ENCODE data around the gene DCLRE1B.

The DCLRE1B gene

DNA sequence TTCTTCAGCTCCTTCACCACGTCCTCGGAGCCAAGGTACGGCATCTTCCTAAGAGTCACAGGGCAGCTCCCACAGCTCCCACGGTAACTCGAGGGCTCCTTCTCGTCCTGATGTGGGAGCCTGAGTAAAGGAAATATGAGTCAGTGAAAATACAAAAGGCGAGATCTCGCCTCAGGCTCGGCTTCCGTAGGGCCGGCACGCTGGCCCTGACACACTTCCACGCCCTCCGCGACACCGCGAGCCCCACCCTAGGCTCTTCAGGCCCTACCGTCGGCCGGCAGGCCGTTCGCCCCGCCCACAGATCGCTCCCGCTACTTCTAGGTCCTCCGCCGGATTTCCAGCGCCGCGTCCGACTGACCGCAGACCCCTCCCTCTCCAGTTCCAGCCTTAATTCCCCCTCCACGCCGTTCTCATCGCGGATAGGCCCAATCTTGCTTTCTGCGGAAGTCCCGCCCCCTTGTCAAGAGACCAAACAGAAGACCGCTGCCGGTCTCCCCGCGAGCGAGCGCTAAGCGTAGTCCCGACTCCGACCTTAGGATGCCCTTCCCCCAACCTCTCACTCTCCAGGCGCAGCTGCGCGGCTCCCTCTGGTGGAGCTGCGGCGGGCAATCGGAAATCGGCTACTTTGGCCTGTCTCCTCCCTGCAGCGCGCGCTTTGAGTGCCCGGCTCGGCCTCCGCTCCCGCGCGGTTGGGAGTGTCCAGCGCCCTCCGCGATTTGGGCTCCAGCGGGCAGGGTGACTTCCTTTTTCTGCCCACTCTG is at the start of gene DCLRE1B, which contains the start of gene AP4B1:
Gene DCLRE1B (plus strand): TSS at position 653 of the 761 bp plus-strand sequence. CDS start 261 bp downstream, outside the sequence.
Gene AP4B1 (minus strand): TSS at position 126 of the 761 bp plus-strand sequence. CDS start 82 bp downstream, at position 44.
- DNase-seq (ENCODE audit: low read depth in 2 of 2) = peak; percentile 92 to 95

DNA sequence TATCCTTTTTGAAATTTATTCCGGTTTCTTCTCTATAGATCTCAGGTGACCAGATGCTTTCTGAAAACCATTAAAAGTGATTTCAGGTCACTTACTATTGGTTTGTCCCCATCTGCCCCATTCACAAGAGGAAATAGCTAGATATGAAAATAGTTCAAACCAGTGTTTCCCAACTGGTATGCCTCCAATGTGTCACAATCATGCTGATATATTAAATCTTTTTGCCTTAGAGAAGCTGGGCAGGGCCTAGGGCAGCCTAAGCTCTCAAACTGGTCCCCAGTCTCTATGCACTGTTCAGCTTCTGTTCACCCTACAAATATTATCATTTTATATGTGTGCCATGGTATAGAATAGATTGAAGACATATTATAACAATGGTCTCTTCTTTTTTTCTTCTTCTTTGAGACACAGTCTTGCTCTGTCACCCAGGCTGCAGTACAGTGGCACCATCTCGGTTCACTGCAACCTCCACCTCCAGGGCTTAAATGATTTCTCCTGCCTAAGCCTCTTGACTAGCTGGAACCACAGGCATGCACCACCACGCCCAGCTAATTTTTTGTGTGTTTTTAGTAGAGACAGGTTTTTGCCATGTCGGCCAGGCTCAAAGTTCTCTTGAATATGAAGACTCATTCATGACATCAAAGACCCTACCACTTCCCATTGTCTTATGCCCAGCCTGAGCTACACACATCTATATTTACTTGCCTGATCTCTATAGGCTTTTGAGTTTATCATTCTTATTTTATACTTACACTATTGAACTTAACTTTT is 49.3 kb upstream of the DCLRE1B start:
- no peak for DNase-seq (ENCODE audit: low read depth in 2 of 2)

DNA sequence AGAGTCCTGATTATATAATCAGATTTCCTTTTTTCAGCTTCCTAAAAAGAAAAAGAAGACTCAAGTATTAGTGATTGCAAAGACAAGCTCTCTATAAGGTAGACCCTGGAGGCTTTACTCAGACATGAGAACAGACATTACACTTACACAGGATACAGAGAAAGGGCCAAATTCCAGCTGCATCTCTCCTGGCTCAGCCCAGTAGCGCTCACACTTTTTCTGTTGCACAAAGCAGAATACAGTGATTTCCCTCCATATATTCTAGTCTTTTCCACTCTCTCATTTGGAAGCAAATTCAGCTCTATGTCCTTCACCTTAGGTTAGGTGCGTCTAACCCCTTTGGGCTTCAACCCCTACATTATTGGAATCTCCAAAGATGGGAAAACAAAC is 48.7 kb upstream of the DCLRE1B start:
- DNase-seq (ENCODE audit: low read depth in 2 of 2) = no peak

- no peak for DNase-seq (ENCODE audit: low read depth in 2 of 2)
These were observed 47.4 kb upstream of the DCLRE1B start for GRCh38 chr1:113857776-113858175.

GRCh38 chr1:113858418-113858817 is 46.7 kb upstream of the DCLRE1B start:
- no peak for DNase-seq (ENCODE audit: low read depth in 2 of 2)

DNA sequence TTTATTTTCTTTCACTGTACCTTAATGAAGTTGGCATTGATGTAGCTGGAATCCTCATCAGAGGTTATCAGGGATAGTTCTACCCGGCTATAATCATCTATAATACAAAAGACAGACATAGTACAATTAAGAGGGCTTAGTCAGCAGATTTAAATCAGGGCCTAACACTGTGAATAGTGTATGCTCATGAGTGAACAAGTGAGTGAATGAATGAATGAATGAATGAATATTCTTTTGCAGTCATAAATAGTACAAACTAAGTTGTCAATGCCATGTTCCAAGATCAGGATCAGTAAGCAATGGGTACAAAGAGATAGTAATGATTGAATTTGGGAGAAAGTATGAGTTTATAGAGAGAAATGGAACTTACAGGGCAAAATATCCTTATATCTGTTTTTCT is 46.1 kb upstream of the DCLRE1B start:
- no peak for DNase-seq (ENCODE audit: low read depth in 2 of 2)

DNA sequence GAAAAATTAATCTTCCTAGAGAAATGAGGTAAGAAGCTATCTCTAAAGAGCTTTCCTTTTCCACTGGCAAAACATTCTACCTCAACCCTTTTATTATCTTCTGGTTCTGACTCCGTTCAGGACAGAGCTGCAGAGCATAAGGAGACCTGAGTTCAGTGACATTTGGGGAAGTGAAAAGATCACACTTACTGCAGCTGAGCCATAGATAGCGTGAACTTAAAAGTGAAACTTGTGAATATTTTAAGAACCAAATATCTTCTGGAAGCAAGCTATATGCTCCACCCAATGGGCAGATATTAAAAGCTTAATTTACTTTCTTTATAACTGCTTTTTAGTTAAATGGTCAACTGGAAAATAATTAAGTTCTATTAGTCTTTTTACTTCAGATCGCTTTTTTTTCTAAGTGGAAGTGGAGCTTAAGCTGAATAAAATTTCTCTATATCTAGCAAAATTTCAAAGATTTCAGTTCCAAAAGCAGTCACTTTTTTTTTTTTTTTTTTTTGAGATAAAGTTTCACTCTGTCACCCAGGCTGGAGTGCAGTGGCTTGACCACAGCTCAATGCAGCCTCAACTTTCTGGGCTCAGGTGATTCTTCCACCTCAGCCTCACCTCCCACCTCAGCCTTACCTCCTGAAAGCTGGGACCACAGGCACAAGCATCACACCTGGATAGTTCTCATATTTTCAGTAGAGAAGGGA is 45.5 kb upstream of the DCLRE1B start:
- DNase-seq (ENCODE audit: low read depth in 2 of 2) = no peak

DNA sequence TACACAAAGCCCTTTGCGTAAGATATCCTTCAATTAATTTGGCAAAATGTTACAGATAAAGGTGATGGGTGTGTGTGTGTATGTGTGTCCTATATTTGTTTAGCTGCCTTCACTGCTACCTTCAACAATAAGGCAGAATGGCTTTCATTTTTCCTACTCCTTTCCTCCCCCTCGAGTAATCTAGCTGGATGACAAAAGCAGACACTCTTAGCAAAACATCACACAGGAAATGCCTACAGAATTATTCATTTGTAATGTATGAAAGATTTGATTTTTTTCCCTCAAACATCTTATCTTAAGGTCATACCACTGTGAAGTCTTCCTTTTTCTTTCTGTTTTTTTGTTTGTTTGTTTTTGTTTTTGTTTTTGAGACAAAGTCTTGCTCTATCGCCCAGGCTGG is 44.2 kb upstream of the DCLRE1B start:
- no peak for DNase-seq (ENCODE audit: low read depth in 2 of 2)

- DNase-seq (ENCODE audit: low read depth in 2 of 2) = no peak
These were observed 43.5 kb upstream of the DCLRE1B start for GRCh38 chr1:113861641-113862040.

GRCh38 chr1:113868387-113869083 is 36.6 kb upstream of the DCLRE1B start:
- no peak for DNase-seq (ENCODE audit: low read depth in 2 of 2)

DNA sequence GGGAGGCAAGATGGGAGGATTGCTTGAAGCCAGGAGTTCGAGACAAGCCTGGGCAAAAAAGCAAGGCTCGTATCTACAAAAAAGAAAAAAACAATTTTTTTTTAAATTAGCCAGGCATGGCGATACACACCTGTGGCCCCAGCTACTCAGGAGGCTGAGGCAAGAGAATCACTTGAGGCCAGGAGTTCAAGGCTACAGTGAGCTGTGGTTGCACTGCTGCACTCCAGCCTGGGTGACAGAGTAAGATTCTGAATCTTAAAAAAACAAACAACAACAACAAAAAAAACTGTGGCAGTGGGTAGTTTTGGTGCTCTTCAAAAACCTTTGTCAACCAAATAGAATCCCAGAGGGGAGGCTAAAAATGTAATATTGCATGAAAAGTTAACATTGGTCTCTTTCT is 34.3 kb upstream of the DCLRE1B start:
- DNase-seq (ENCODE audit: low read depth in 2 of 2) = no peak

GRCh38 chr1:113871597-113872113 is 33.5 kb upstream of the DCLRE1B start, which contains the start of gene PTPN22:
Gene PTPN22 (minus strand): TSS chr1:113871712.
- peak; percentile 55 to 80 for DNase-seq (ENCODE audit: low read depth in 2 of 2)

DNA sequence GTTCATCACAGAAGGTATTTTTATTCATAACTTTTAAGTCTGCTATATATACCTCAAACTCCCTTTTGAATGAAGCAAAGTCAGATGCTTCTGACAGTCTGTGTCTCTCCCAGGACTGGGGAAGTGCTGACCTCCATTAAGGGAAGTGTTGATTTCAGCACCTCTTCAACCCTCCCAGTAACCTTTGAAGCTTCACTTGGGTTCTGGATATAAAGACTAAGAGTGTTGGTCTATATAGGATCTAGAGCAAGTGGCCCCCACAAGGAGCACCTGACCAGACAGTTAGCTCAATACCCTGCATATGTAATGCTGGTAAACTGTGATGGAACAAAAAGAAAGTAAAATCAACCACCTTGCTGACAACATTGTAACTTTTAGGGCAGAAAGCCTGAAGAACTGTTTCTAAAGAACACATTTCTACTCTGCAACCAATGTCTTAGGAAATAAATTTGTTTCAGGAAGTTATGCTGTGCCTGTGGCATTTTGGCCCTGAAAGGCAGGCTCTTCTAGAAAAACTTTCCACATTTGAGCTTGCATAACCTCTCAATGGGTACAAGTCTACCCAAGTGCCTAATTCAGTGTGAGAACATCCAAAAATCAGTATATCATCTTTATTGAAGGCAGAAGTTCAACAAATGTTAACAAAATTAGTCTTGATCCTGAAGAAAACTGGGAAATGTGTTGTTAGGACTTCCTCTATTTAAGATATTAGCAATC is 32.7 kb upstream of the DCLRE1B start:
- DNase-seq (ENCODE audit: low read depth in 2 of 2) = no peak

GRCh38 chr1:113874012-113874879 is 30.9 kb upstream of the DCLRE1B start:
- DNase-seq (ENCODE audit: low read depth in 2 of 2) = no peak

GRCh38 chr1:113875714-113876113 is 29.4 kb upstream of the DCLRE1B start:
- DNase-seq (ENCODE audit: low read depth in 2 of 2) = no peak

- no peak for DNase-seq (ENCODE audit: low read depth in 2 of 2)
These were observed 28.9 kb upstream of the DCLRE1B start for GRCh38 chr1:113876176-113876575.

GRCh38 chr1:113879739-113880038 is 25.4 kb upstream of the DCLRE1B start:
- DNase-seq (ENCODE audit: low read depth in 2 of 2) = no peak

- no peak for DNase-seq (ENCODE audit: low read depth in 2 of 2)
These were observed 23.5 kb upstream of the DCLRE1B start for GRCh38 chr1:113881661-113882060.

GRCh38 chr1:113886417-113887401 is 18.4 kb upstream of the DCLRE1B start:
- DNase-seq (ENCODE audit: low read depth in 2 of 2) = no peak
